Measurements from ENCODE around the gene GREM2.

GREM2 gene

DNA sequence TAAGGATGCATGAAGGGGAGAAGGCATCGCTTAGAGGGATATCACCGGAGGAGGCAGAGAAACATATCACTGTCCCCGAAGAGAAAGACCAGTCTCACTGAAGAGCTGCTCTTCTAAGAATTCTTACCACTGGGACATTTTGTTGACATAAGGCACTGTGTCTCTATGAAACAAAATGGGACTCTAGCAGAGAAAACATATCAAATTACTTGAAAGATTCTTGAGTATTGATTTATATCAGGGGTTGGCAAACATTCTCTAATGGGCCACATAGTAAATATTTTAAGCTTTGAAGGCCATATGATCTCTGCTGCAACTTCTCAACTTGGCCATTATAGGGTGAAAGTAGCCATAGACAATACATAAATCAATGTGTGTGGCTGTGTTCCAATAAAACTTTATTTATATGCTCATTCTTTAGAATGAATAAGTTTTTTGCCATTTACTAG is 41.0 kb upstream of the GREM2 start:
- no peaks in the 10 kb centered on the region for H4K20me1 ChIP-seq (ENCODE audit: insufficient read depth, low read length)
- no peaks in the 10 kb centered on the region for H3K36me3 ChIP-seq (ENCODE audit: insufficient read depth, low read length)
- H3K4me2 ChIP-seq (ENCODE audit: low read length), result no peak overlapping the region
- no peaks in the 10 kb centered on the region for H3K27me3 ChIP-seq (ENCODE audit: insufficient read depth, low read length)
- no peak overlapping the region for H3K27ac ChIP-seq (ENCODE audit: low read depth, low read length, poor library complexity, severe bottlenecking)
- no peaks in the 10 kb centered on the region for H3K4me1 ChIP-seq (ENCODE audit: insufficient read depth, low read length, severe bottlenecking)
- H3K4me3 ChIP-seq (ENCODE audit: low read depth, low read length, poor library complexity, severe bottlenecking), result no peak overlapping the region
- H3K9me2 ChIP-seq (ENCODE audit: low read depth, low read length), result no peaks in the 10 kb centered on the region
- no peak overlapping the region for H2AFZ ChIP-seq (ENCODE audit: low read length)
- H3F3A ChIP-seq (ENCODE audit: insufficient read depth, low read length), result no peaks in the 10 kb centered on the region
- no peak overlapping the region for H3K9ac ChIP-seq (ENCODE audit: low read length)
- TF ChIP-seq, protein P1, sequence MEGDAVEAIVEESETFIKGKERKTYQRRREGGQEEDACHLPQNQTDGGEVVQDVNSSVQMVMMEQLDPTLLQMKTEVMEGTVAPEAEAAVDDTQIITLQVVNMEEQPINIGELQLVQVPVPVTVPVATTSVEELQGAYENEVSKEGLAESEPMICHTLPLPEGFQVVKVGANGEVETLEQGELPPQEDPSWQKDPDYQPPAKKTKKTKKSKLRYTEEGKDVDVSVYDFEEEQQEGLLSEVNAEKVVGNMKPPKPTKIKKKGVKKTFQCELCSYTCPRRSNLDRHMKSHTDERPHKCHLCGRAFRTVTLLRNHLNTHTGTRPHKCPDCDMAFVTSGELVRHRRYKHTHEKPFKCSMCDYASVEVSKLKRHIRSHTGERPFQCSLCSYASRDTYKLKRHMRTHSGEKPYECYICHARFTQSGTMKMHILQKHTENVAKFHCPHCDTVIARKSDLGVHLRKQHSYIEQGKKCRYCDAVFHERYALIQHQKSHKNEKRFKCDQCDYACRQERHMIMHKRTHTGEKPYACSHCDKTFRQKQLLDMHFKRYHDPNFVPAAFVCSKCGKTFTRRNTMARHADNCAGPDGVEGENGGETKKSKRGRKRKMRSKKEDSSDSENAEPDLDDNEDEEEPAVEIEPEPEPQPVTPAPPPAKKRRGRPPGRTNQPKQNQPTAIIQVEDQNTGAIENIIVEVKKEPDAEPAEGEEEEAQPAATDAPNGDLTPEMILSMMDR (IDR thresholded peaks at IDR 0.05; ENCODE audit: low read length), result no peak
- no peak for TF ChIP-seq EZH2 (IDR thresholded peaks at IDR 0.05; ENCODE audit: borderline replicate concordance, low read length)
- no peaks in the 10 kb centered on the region for H3K9me3 ChIP-seq (ENCODE audit: low read length)
- H3K79me2 ChIP-seq (ENCODE audit: insufficient read depth, low read length), result no peaks in the 10 kb centered on the region

DNA sequence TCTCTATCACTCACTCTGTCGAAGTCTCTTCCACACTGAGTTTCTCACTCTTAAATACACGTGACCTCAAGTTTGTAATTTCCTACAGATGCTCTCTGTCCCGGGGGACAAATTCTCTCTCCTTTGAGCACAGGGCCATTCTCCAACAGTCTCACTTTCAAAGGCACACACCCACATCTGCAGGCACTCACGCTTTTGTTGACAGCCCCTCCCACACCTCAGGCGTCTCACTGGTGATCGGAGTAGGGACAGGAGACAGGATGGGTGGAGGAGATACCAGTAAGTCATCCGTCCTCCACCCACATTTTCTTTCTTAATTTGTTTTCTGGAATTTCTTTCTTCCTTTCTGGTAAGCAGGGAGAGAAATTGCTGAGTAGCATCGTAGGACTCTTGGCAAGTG is 40.6 kb upstream of the GREM2 start:
- H3K4me1 ChIP-seq (ENCODE audit: insufficient read depth, low read length, severe bottlenecking), result no peaks in the 10 kb centered on the region
- no peaks in the 10 kb centered on the region for H3K36me3 ChIP-seq (ENCODE audit: insufficient read depth, low read length)
- no peaks in the 10 kb centered on the region for H3F3A ChIP-seq (ENCODE audit: insufficient read depth, low read length)
- no peak overlapping the region for H3K4me2 ChIP-seq (ENCODE audit: low read length)
- no peaks in the 10 kb centered on the region for H3K27me3 ChIP-seq (ENCODE audit: insufficient read depth, low read length)
- H3K9me2 ChIP-seq (ENCODE audit: low read depth, low read length), result no peaks in the 10 kb centered on the region
- no peak overlapping the region for H3K9ac ChIP-seq (ENCODE audit: low read length)
- H3K9me3 ChIP-seq (ENCODE audit: low read length), result no peaks in the 10 kb centered on the region
- H3K27ac ChIP-seq (ENCODE audit: low read depth, low read length, poor library complexity, severe bottlenecking), result no peak overlapping the region
- TF ChIP-seq, protein P1 (IDR thresholded peaks at IDR 0.05; ENCODE audit: low read length), result no peak
- no peak for TF ChIP-seq EZH2 (IDR thresholded peaks at IDR 0.05; ENCODE audit: borderline replicate concordance, low read length)
- H3K79me2 ChIP-seq (ENCODE audit: insufficient read depth, low read length), result no peaks in the 10 kb centered on the region
- H4K20me1 ChIP-seq (ENCODE audit: insufficient read depth, low read length), result no peaks in the 10 kb centered on the region
- H3K4me3 ChIP-seq (ENCODE audit: low read depth, low read length, poor library complexity, severe bottlenecking), result no peak overlapping the region
- H2AFZ ChIP-seq (ENCODE audit: low read length), result no peak overlapping the region

- Histone ChIP-seq H3K36me3 (ENCODE audit: insufficient read depth, low read length) (no peaks in the 10 kb centered on the region), H3K4me1 (ENCODE audit: insufficient read depth, low read length, severe bottlenecking) (no peaks in the 10 kb centered on the region), H3K79me2 (ENCODE audit: insufficient read depth, low read length) (no peaks in the 10 kb centered on the region), H3K9ac (ENCODE audit: low read length) (no peak overlapping the region), H3K27ac (ENCODE audit: low read depth, low read length, poor library complexity, severe bottlenecking) (no peak overlapping the region), H3K27me3 (ENCODE audit: insufficient read depth, low read length) (no peaks in the 10 kb centered on the region), H3K9me3 (ENCODE audit: low read length) (no peaks in the 10 kb centered on the region), H4K20me1 (ENCODE audit: insufficient read depth, low read length) (no peaks in the 10 kb centered on the region), H3K4me2 (ENCODE audit: low read length) (no peak overlapping the region), H3K4me3 (ENCODE audit: low read depth, low read length, poor library complexity, severe bottlenecking) (no peak overlapping the region), H2AFZ (ENCODE audit: low read length) (no peak overlapping the region), H3K9me2 (ENCODE audit: low read depth, low read length) (no peaks in the 10 kb centered on the region), H3F3A (ENCODE audit: insufficient read depth, low read length) (no peaks in the 10 kb centered on the region)
- TF ChIP-seq, protein P1 (IDR thresholded peaks at IDR 0.05; ENCODE audit: low read length), result no peak
- no peak for TF ChIP-seq EZH2 (IDR thresholded peaks at IDR 0.05; ENCODE audit: borderline replicate concordance, low read length)
These were observed 38.9 kb upstream of the GREM2 start for GRCh38 chr1:240650877-240651276.
